Heart right ventricle (tissue), 16 donors: Measurements from ENCODE around the gene ITPR3. TPM values are rescaled to one million over a fixed set of nuclear protein-coding genes. Genes with fewer than 3 reads are reported as not detected.
A peak's percentile ranks its signal among the peaks of the same experiment; 100 is the strongest.

Experiments
- ATAC-seq, 8 donors: fragments of 200-7000 bp; cut with Tn5 transposase; one replicate each; pipeline ENCODE4 v1.9.1; 2020; ENCODE audit warnings: mild to moderate bottlenecking in 8 of 8, moderate library complexity in 8 of 8, moderate number of reproducible peaks in 1 of 8
- DNase-seq, 2 donors: peaks; one replicate each; pipeline ENCODE4 v3.0.0-alpha.2; 2020
- H3K27ac ChIP-seq, 10 donors: fragments of 200-600 bp; sonication (generic) in 2 of 10; one replicate each; pipeline versions ENCODE4 v1.5.0 to v1.8.0; 2020 to 2022; ENCODE audit warnings: mild to moderate bottlenecking in 3 of 10
- H3K27me3 ChIP-seq, 7 donors: fragments of 200-600 bp; one replicate each; pipeline ENCODE4 v1.8.0; 2021 to 2022; ENCODE audit warnings: mild to moderate bottlenecking in 2 of 7
- H3K36me3 ChIP-seq, 9 donors: fragments of 200-600 bp; sonication (generic) in 1 of 9; one replicate each; pipeline versions ENCODE4 v1.5.0 to v1.8.0; 2020 to 2022; ENCODE audit warnings: mild to moderate bottlenecking in 2 of 9
- H3K4me1 ChIP-seq, 9 donors: fragments of 200-600 bp; sonication (generic) in 1 of 9; one replicate each; pipeline versions ENCODE4 v1.5.0 to v1.8.0; 2020 to 2022; ENCODE audit warnings: mild to moderate bottlenecking in 4 of 9
- H3K4me3 ChIP-seq, 10 donors: fragments of 200-600 bp; sonication (generic) in 2 of 10; one replicate each; pipeline versions ENCODE4 v1.5.0 to v1.8.0; 2020 to 2022; ENCODE audit warnings: mild to moderate bottlenecking in 7 of 10, moderate library complexity in 2 of 10
- H3K9me3 ChIP-seq, 11 donors: fragments of 200-600 bp in 10 of 11; sonication (generic) in 2 of 11; one replicate each; pipeline versions ENCODE4 v1.5.0 to v1.8.0; 2013 to 2022; ENCODE audit warnings: mild to moderate bottlenecking in 2 of 11, control low read depth in 1 of 11, moderate library complexity in 1 of 11
- CTCF ChIP-seq, 9 donors: fragments of 200-600 bp; sonication (generic) in 2 of 9; IDR thresholded peaks; one replicate each; pipeline versions ENCODE4 v1.5.0 to v1.8.0; 2021 to 2022; ENCODE audit warnings: antibody characterized with exemption in 9 of 9, mild to moderate bottlenecking in 5 of 9, moderate library complexity in 1 of 9
- WGBS, 2 donors: extraction: QIAGEN DNeasy Blood & Tissue Kit; methylation state at CpG; one replicate each; pipeline ENCODE4 v1.1.7; 2013; ENCODE audit warnings: inconsistent platforms in 1 of 2; 5-methylcytosine and 5-hydroxymethylcytosine counted together
- intact Hi-C, 10 donors: fragments of 100-400 bp; cut with DNase I; formaldehyde crosslinking; loops; one replicate each; pipeline versions ENCODE4 v1.11.1 to v1.14.2; 2022
- polyA plus RNA-seq, 2 donors: library from polyadenylated mRNA; stranded (reverse); fragments of 200-250 nt; gene quantifications; one replicate each; pipeline ENCODE4 v1.2.3, GENCODE V29; 2013
- total RNA-seq, 10 donors: library from RNA; stranded (reverse); fragmentation: NEBNext Ultra II Directional in 3 of 10; extraction: Animal tissue kit (Norgen Biotek cat#: 25700) in 3 of 10; gene quantifications; one replicate each; pipeline versions ENCODE4 v1.2.1 to v1.2.4, GENCODE V29; 2021 to 2023
- donor health status: Arrhythmogenic right ventricular cardiomyopathy.
- donor health status: ischemic (EF 13 %, LVEDD 7.1; RV severe dilation, severe dysfunction).
- donor health status: healthy with polysubstance abuse.
- donor health status: DM: no; HTN: yes; CAD: no.
- donor health status: DM: no; HTN: no; CAD: no.
- donor health status: ischemic (EF 25% LVEDD 6.9; RV normal size, moderate dysfunction).
- donor health status: ischemic (EF 25% LVEDD 5.7; RV mildly dilated, moderate dysfunction).
- donor health status: healthy.
- donor health status: DM: yes; HTN: yes; CAD: no.
- donor health status: Ischemic cardiomyopathy.
- donor health status: ischemic (EF 35%, LVEDD 5.7; RV mildly dilated, moderate dysfunction).
- donor health status: nonischemic (EF 11% LVEDD 7.7; RV severe dilation, severe dysfunction).
- donor health status: DM: yes; HTN: yes; CAD: no.
- donor health status: PGD.
- donor health status: ischemic (EF 29% LVEDD 5.4; RV normal size, mild dysfunction).
- donor health status: nonischemic (EF 23%, LVEDD 6.1; RV moderate dilation, normal function).

ITPR3 gene
- total and polyA plus RNA-seq, 12 donors: 3.2 to 16.7 (median 6.0) TPM

- H3K4me1 ChIP-seq: peaks cover 23 to 43% (median 35%) of the 10 kb centered on the region in 9 donors
Observed at GRCh38 chr6:33576668-33577067, 44.5 kb upstream of the ITPR3 start.

GRCh38 chr6:33577106-33577535, 44.0 kb upstream of the ITPR3 start:
- intact Hi-C loops: loop anchor here in 6 of 10 donors (5.0 to 10.0 kb wide), 4 partner anchors 122 to 182 kb away; partner anchors contain the start of genes ZBTB9 (in 4 of the 6), KIFC1 (in 1 of the 6) and SYNGAP1 (in 1 of the 6)
- TF ChIP-seq CTCF (IDR thresholded peaks at IDR 0.05): no peak
- peak; percentile 65 to 67 for DNase-seq
- Histone ChIP-seq H3K36me3 (peaks cover 0 to 47% (median 21%) of the 10 kb centered on the region in 9 donors), H3K27me3 (no peaks in the 10 kb centered on the region), H3K4me1 (peaks cover 19 to 39% (median 35%) of the 10 kb centered on the region in 9 donors), H3K27ac (peak overlapping the region in 9 of 10 donors; percentile 66 to 94 (median 89)), H3K9me3 (no peaks in the 10 kb centered on the region), H3K4me3 (peak overlapping the region in 2 of 10 donors; percentile 10)
- peak; percentile 16 to 56 (median 44) for ATAC-seq
- WGBS, 2 donors: 46 to 59% methylated on average over 9 of the region's 9 CpGs

More at GRCh38 chr6:33576668-33577067, 44.5 kb upstream of the ITPR3 start:
- DNase-seq: no peak
- Histone ChIP-seq H3K36me3 (peaks cover 0 to 47% (median 21%) of the 10 kb centered on the region in 9 donors), H3K4me3 (peak overlapping the region in 2 of 10 donors; percentile 10), H3K27ac (peak overlapping the region in 9 of 10 donors; percentile 66 to 94 (median 89)), H3K27me3 (no peaks in the 10 kb centered on the region), H3K9me3 (no peaks in the 10 kb centered on the region)
- intact Hi-C loops: loop anchor here in 6 of 10 donors (5.0 to 10.0 kb wide), 4 partner anchors 122 to 182 kb away; partner anchors contain the start of genes ZBTB9 (in 4 of the 6), KIFC1 (in 1 of the 6) and SYNGAP1 (in 1 of the 6)
- no peak for TF ChIP-seq CTCF (IDR thresholded peaks at IDR 0.05)
- ATAC-seq: no peak
- 73 to 79% methylated on average over 11 of the region's 11 CpGs for WGBS, 2 donors

GRCh38 chr6:33577718-33578117, 43.4 kb upstream of the ITPR3 start:
- Histone ChIP-seq H3K27me3 (no peaks in the 10 kb centered on the region), H3K27ac (peak overlapping the region in 9 of 10 donors; percentile 66 to 94 (median 89)), H3K4me1 (peaks cover 18 to 39% (median 33%) of the 10 kb centered on the region in 9 donors), H3K36me3 (peaks cover 0 to 47% (median 21%) of the 10 kb centered on the region in 9 donors), H3K9me3 (no peaks in the 10 kb centered on the region), H3K4me3 (peak overlapping the region in 3 of 10 donors; percentile 10 to 91 (median 58))
- 75 to 79% methylated on average over 6 of the region's 6 CpGs for WGBS, 2 donors
- no peak for TF ChIP-seq CTCF (IDR thresholded peaks at IDR 0.05)
- intact Hi-C loops: loop anchor here in 6 of 10 donors (5.0 to 10.0 kb wide), 4 partner anchors 123 to 183 kb away; partner anchors contain the start of genes ZBTB9 (in 4 of the 6), KIFC1 (in 1 of the 6) and SYNGAP1 (in 1 of the 6)
- ATAC-seq (no peak), DNase-seq (no peak)

- no peak for TF ChIP-seq CTCF (IDR thresholded peaks at IDR 0.05)
- DNase-seq (no peak), ATAC-seq (no peak)
- Histone ChIP-seq H3K4me1 (peaks cover 18 to 39% (median 33%) of the 10 kb centered on the region in 9 donors), H3K27ac (peak overlapping the region in 9 of 10 donors; percentile 78 to 94 (median 89)), H3K36me3 (peaks cover 0 to 47% (median 21%) of the 10 kb centered on the region in 9 donors), H3K9me3 (no peaks in the 10 kb centered on the region), H3K4me3 (peak overlapping the region in 8 of 10 donors; percentile 15 to 95 (median 89)), H3K27me3 (no peaks in the 10 kb centered on the region)
- 80 to 85% methylated on average over 7 of the region's 7 CpGs for WGBS, 2 donors
- intact Hi-C loops: loop anchor here in 6 of 10 donors (5.0 to 10.0 kb wide), 4 partner anchors 123 to 183 kb away; partner anchors contain the start of genes ZBTB9 (in 4 of the 6), KIFC1 (in 1 of the 6) and SYNGAP1 (in 1 of the 6)
Observed at GRCh38 chr6:33578164-33578563, 43.0 kb upstream of the ITPR3 start.
